ENCODE measurements around the gene KCNN3. TPM values are rescaled to one million over a fixed set of nuclear protein-coding genes. Genes with fewer than 3 reads are reported as not detected.

Gene KCNN3
- total RNA-seq, 1 donor from 2014 or later = 0.20 TPM

DNA sequence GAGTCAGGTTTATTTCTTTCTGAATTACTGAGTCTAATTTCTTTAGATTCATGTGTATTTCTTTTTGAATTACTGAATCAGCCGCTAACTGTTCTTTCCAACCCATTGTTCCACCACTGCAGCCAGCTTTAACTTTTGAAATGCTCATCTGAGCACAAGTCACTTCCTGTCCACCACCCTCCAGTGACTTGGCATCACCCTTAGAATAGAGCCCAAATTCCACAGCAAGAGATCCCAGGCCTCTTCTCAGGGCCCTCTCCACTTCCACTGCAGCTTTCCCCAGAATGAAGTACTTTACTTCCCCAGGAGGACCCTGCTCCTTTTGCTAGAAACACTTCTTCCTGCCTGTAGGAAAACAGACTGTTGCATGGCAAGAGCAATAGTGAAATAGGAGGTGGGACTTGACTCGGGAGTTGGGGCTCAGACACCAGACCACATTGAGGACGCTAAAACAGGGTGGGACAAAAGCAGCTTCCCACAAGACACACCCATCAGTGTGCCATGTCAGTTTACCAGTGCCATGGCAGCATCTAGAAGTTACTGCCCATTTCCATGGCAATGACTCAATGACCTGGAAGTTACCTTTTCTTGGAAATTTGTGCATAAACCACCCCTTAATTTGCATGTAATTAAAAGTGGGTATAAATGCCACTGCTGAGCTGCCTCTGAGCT is 205.6 kb downstream of the KCNN3 start:
- DNase-seq (ENCODE audit: low read depth, low spot score) = no peak

DNA sequence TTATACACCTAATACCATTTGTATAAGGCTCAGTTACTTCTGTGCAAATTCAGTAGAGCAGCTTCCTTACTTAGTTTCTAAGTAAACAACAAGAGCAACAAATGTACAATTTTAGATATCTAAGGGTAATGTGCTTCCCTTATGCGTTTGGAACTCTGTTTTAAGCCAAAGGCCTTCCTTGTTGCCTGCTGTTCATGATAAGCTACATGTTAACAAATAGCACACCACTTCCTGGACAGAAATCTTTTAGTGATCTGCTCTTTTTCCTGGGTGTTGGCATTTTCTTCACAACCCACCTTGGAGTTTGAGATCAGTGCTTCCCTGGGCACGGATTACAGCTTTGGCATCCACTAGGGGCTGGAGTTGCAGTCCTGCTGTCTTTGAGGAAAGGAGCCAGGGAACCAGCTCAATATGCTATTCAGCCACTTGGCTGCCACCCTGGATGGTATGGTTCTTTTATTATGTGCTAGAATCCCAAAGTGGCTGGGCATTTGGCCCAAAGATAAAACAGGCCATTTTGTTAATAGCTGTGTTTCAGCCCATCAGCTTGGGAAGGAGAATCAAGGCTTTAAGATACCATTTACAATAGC is 206.5 kb downstream of the KCNN3 start:
- no peak for DNase-seq (ENCODE audit: low read depth, low spot score)

DNA sequence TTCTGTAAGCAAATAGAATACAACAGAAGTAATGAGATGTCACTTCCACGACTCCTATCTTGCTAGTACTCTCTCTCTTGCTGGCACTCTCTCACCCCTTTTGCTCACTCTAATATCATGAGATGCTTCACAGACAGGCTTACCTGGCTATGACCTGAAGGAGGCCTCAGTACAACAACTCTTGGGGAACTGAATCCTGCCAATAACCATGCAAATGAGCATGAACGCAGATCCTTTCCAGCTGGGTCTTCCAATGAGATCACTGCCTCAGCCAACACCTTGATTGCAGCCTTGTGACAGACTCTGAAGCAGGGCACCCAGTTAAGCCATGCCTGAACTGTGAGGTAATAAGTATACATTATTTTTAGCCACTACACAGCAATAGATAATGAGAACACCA is 209.0 kb downstream of the KCNN3 start:
- DNase-seq (ENCODE audit: low read depth, low spot score) = no peak

DNA sequence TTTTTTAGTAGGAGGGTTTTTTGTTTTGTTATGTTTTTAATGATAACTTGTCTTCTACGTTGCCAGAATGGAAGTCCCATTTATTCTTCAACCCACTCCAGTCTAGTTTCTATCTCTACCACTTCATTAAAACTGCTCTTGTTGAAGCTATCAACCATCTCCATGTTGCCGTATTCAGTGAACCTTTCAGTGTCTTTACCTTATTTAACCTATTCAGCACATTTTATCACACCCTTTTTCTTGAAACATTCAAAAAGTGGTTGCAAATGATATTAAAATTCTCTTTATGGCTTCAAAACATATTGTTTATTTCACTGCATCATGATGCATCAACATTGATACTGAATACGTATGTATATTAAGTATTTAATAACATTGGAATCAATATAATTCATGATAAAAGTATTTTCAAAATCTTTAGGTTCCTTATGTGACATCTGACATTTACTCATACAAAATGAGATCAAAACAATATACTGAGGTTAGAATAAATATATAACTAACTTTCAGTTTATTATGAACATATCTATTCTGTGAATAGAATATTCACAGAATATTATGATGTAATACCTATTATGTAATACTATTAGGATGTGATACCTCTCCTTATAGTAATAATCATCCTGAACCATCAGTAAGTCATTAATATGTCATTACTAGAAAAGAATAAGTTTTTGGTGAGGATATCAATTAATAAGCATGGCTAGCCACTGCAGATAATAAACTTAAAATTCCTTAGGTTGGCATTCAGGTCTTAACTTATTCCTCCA is 210.1 kb downstream of the KCNN3 start:
- DNase-seq (ENCODE audit: low read depth, low spot score) = no peak

DNA sequence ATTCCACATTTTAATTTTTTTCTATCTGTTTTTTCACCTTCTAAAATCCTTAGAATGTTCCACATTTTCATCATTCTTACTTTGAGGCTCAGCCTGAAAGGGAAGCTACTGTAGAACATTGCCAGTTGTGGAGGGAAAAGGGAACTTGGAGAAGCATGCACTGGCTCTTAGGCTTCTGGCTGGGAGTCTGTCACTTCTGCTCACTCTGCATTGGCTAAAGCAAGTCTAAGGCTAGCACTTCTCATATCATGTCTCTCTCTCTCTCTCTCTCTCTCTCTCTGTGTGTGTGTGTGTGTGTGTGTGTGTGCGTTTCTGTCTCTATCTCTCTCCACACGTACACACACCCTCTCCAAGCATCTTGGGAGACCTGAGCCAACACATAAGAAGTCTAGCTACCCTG is 212.5 kb downstream of the KCNN3 start:
- DNase-seq (ENCODE audit: low read depth, low spot score) = no peak

DNA sequence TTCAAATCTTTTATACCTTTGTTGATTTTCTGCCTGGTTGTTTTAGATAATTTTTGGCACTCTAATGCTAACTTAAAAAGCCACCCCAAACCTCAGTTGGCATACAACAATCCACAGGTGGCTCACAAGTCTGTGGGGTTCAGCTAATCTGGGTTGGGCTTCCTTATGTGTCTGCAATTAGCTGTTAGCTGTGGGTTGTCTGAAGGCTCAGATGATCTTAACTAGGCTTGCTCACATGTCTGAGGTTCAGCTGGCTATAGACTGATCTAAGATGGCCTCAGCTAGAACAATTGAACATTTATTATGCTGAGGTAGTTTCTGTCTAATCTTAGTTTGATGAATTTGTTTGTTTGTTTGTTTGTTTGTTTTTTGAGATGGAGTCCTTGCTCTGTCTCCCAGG is 217.2 kb downstream of the KCNN3 start:
- no peak for DNase-seq (ENCODE audit: low read depth, low spot score)

Other genes with a start within 250 kb of the KCNN3 start
- gene PMVK, start 66.4 kb upstream of the KCNN3 start, total RNA-seq = 13.9 and 17.6 TPM in 2 replicates
- 78.0 and 94.9 TPM in 2 replicates for gene PBXIP1, start 85.8 kb upstream of the KCNN3 start, total RNA-seq
- gene PYGO2, start 91.5 kb upstream of the KCNN3 start, total RNA-seq = 6.3 and 7.2 TPM in 2 replicates
- gene SHC1, start 100.5 kb upstream of the KCNN3 start, total RNA-seq = 186 and 321 TPM in 2 replicates
- gene CKS1B, start 104.4 kb upstream of the KCNN3 start, total RNA-seq = 78.0 and 143 TPM in 2 replicates
- gene FLAD1, start 113.1 kb upstream of the KCNN3 start, total RNA-seq = 29.5 TPM in 2 replicates
- 0.56 and 0.66 TPM in 2 replicates for gene LENEP, start 123.3 kb upstream of the KCNN3 start, total RNA-seq
- gene ZBTB7B, start 132.5 kb upstream of the KCNN3 start, total RNA-seq = 11.5 and 22.2 TPM in 2 replicates
- gene DCST2, start 163.5 kb upstream of the KCNN3 start, total RNA-seq = 0.07 TPM in 1 of 2 replicates, not detected in the other
- gene DCST1, start 163.5 kb upstream of the KCNN3 start, total RNA-seq = not detected in 2 replicates
- 265 and 328 TPM in 2 replicates for gene ADAM15, start 181.0 kb upstream of the KCNN3 start, total RNA-seq
- gene EFNA4, start 193.5 kb upstream of the KCNN3 start, total RNA-seq = 6.5 and 10.9 TPM in 2 replicates
- 1.2 and 1.9 TPM in 2 replicates for gene EFNA3, start 208.6 kb upstream of the KCNN3 start, total RNA-seq

Data from pulmonary artery endothelial cell (primary cell).